ENCODE measurements around the gene PMVK.
"Not testable (repeated sequence)": the region's sequence is repeated elsewhere in the genome, so short reads cannot be mapped to it uniquely, and the experiment has no call there.

The PMVK gene

GRCh38 chr1:154936555-154937084 lies at the start of gene PMVK:
TSS of gene PMVK (minus strand) at chr1:154936719. CDS start at chr1:154936685, 34 bp downstream.
- peak; percentile 95 for DNase-seq (ENCODE audit: low read depth)

GRCh38 chr1:154983776-154984466 lies 47.4 kb upstream of the PMVK start:
- no peak for DNase-seq (ENCODE audit: low read depth)

DNA sequence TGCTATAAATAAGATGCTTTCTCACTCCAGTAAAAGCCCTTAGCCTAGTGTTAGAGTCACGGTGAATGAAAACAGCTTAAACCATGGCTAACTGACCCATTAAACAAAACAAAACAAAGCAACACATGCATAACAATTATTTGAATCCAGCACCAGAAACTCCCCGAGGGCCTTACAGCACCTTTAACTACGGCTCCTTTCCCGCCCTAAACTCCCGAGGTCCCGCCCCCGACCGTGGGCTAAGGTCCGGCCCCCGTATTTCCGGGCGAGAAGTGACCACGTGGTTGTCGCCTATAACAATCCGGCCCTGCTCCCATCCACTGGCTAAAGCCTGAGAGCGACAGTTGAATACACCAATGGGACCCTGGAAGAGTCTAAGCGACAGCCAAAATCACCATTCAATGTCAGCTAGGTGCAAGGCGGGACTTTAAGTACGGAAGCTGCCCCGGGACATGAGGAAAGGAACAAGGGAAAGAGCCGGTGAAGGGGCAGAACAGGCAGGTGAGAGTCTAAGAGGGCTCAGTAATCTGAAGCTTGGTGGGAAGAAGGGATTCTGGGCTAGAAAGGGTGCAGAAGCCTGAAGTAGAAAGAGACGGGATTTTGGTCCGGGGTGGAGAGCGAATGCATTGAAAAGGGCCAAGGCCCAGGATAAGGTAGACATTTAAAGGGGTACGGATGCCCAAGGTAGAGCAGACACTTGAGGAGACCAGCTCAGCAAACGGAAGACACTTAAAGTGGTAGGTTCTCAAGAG lies 46.6 kb upstream of the PMVK start, which contains the start of gene FLAD1:
TSS of gene FLAD1 (plus strand) at position 448 of the 752 bp plus-strand sequence. CDS start 351 bp downstream, outside the sequence.
- DNase-seq (ENCODE audit: low read depth), result peak; percentile 100

GRCh38 chr1:154982341-154982740 lies 45.8 kb upstream of the PMVK start:
- no peak for DNase-seq (ENCODE audit: low read depth)

- DNase-seq (ENCODE audit: low read depth), result no peak
These were observed 41.8 kb upstream of the PMVK start for GRCh38 chr1:154978360-154978759.

DNA sequence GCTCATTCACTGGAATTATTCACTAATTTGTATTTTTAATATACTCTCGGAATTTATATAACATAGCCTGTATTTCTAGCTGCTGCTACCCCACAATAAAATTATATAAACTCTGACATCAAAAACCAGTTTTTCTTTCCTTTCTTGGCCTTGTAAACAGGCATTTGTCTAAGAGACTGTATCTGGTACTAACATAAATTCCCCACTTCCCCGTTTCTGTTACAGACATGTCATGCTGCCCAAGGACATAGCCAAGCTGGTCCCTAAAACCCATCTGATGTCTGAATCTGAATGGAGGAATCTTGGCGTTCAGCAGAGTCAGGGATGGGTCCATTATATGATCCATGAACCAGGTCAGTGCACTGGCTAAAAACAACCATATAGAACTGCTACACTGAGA lies 41.2 kb upstream of the PMVK start:
- DNase-seq (ENCODE audit: low read depth), result not testable (repeated sequence)

- peak; percentile 52 for DNase-seq (ENCODE audit: low read depth)
These were observed 39.0 kb upstream of the PMVK start for GRCh38 chr1:154975409-154976059.

GRCh38 chr1:154974808-154975408 lies 38.4 kb upstream of the PMVK start:
- peak; percentile 84 for DNase-seq (ENCODE audit: low read depth)

DNA sequence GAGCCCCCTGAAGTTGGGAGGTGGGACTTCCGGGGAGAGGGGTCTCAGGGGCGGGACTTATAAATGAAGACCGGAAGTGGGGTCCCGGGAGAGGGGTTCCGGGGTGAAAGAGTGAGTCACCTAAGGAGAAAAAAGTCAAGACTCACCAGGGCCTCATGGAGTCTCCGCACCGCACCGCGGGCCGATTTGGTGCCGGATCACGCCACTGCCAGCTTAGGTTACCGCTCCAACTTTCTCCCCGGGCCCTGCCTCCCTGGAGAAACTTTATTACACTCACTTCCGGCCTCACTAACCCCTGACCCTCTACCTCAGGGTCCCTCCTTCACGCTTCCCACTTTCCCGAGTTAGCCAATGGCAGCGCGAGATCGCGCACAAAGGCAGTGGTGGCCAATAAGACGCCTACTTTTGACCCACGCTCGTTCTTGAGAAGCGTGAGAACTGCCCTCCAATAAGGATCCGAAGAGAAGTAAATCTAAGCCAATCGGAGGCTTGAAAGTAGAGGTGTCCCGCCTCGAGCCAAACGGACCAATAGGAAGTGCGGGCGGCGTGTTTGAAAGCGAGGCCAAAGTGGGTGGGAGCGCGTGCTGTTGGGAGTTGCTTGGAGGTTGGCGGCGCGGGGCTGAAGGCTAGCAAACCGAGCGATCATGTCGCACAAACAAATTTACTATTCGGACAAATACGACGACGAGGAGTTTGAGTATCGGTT lies 37.7 kb upstream of the PMVK start, which contains the start of gene CKS1B:
TSS of gene CKS1B (plus strand) at position 580 of the 706 bp plus-strand sequence. CDS start at position 645, 65 bp downstream.
- peak; percentile 100 for DNase-seq (ENCODE audit: low read depth)

DNA sequence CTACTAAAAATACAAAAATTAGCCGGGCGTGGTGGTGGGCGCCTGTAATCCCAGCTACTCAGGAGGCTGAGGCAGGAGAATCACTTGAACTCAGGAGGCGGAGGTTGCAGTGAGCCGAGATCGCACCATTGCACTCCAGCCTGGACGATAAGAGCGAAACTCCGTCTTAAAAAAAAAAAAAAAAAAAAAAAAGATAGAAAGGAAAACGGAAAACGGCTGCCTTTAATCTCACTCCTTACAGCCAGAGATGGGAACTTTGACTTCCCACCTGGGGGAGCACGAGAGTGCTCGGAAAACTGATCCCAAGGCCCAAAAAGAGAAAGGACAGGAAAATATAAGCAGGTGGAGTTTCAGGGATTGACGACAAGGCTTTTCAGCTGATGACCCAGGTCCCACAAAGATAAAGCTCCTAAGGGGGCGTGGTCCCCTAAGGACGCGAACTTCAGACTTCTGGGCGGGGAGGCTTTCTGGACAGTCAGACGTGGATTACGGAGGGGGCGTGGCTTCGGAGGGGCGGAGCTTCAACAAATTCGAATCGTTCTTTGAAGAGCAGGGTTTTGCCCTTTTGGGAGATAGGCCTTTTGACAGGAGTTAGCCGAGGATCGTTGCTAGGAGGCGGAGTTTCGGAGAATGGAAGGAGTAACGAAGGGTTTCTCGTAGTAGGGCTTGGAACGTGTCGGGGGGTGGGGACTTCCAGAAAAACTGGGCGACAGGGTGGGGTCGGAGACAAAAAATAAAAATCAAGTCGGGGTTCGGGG lies 37.0 kb upstream of the PMVK start:
- DNase-seq (ENCODE audit: low read depth), result peak; percentile 95

GRCh38 chr1:154972517-154973343 lies 36.2 kb upstream of the PMVK start:
- peak; percentile 94 for DNase-seq (ENCODE audit: low read depth)

DNA sequence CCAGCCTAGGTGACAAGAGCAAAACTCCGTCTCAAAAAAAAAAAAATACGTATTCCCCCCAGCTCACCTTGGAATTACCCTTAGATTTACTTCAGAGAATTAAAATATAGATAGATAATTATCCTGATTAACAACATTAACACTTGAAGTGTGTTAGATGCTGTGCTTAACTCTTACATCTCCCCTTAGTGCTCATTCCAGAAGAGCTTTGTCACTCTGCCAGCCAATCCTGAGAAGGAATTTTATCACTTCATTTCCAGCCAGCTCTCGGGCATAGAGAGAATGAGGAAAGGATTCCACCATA lies 35.6 kb upstream of the PMVK start:
- DNase-seq (ENCODE audit: low read depth), result no peak

- no peak for DNase-seq (ENCODE audit: low read depth)
These were observed 35.0 kb upstream of the PMVK start for GRCh38 chr1:154971341-154971998.

DNA sequence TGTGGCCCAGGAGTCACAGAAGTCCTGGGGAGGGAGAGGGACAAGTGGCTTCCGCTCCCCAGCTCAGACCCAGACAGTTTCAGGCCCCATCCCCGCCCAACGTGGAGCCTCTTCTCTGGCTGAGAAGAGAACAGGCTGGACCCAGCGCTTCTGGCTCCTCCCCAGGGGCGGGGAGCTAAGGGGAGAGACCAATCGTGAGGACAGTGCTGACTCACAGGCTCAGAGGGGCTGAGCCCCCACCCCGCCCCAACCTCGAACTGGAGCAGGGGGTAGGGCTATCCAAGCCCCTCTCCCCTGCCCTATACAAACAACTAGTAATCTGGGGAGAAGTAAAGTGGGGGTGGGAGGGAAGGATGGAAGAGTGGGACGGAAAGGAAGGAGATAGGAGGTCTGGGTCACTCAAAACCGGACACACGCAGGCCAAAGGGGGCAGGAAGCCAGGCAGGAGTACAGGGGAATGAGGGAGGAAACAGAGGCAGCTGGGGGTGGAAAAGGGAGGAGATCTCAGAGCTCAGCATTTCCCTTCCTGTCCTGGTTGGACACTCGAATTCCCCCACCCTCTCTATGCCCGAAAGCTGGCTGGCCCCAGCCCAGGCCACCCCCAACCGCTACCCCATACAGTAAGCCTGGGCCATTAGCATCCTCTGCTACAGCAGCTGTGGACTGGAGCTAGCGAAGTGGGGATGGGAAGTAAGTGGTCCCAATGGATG lies 34.3 kb upstream of the PMVK start, which contains the start of gene SHC1:
TSS of gene SHC1 (minus strand) at position 117 of the 710 bp plus-strand sequence. CDS start 221 bp downstream, outside the sequence.
- DNase-seq (ENCODE audit: low read depth), result peak; percentile 86

- DNase-seq (ENCODE audit: low read depth), result no peak
These were observed 33.4 kb upstream of the PMVK start for GRCh38 chr1:154969860-154970452.

- no peak for DNase-seq (ENCODE audit: low read depth)
These were observed 32.7 kb upstream of the PMVK start for GRCh38 chr1:154969246-154969645.

DNA sequence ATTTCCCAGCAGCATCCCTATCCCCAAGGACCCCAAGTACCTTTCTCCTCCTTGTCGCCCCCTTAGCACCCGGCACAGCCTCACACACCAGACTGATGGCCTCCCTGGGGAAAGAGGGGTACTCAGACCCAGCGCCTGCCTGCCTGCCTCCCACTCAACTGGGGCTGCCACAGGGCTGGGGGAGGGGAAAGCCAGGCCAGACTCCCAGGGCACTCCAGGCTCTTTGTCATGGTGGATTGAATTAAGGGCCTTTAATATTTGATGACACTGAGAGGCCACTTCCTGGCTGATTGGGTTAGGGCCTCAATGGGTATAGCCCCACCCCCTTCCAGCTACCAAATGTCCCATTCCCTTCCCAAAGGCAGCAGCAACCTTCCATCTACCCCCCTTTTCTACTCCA lies 32.2 kb upstream of the PMVK start:
- no peak for DNase-seq (ENCODE audit: low read depth)

GRCh38 chr1:154967331-154967950 lies 30.9 kb upstream of the PMVK start:
- DNase-seq (ENCODE audit: low read depth), result no peak
